Calu3 (cell line): ENCODE results near the gene ILRUN. TPM values are rescaled to one million over a fixed set of nuclear protein-coding genes. Genes with fewer than 3 reads are reported as not detected.
A peak's percentile ranks its signal among the peaks of the same experiment; 100 is the strongest.
"Not testable (repeated sequence)": the region's sequence is repeated elsewhere in the genome, so short reads cannot be mapped to it uniquely, and the experiment has no call there.

Source experiments
- BruUV-seq: library from RNA; stranded (reverse); fragments of 400-500 nt; replicated peaks from 2 replicates; lab custom pipeline; 2021; lab: Mats Ljungman, UMichigan
- CTCF ChIA-PET: fragments of 300-600 bp; sonication (Branson Sonifier 250); formaldehyde crosslinking; loops from one replicate; lab custom pipeline; 2022; ENCODE audit warnings: antibody characterized with exemption; lab: Charles Lee
- DNase-seq: peaks from one replicate; pipeline ENCODE4 v3.0.0; 2022
- H3K27ac Mint-ChIP-seq: one replicate; pipeline ENCODE4 v1.8.0; 2022; ENCODE audit warnings: mixed read lengths; ENCODE audit not compliant: unreplicated experiment
- H3K27me3 Mint-ChIP-seq: one replicate; pipeline ENCODE4 v1.8.0; 2022; ENCODE audit warnings: mixed read lengths; ENCODE audit not compliant: unreplicated experiment
- H3K36me3 Mint-ChIP-seq: one replicate; pipeline ENCODE4 v1.8.0; 2022; ENCODE audit warnings: mild to moderate bottlenecking, moderate library complexity, mixed read lengths; ENCODE audit not compliant: insufficient read depth, unreplicated experiment
- H3K4me1 Mint-ChIP-seq: one replicate; pipeline ENCODE4 v1.8.0; 2022; ENCODE audit warnings: mild to moderate bottlenecking, low read depth, mixed read lengths; ENCODE audit not compliant: unreplicated experiment
- H3K4me3 Mint-ChIP-seq: one replicate; pipeline ENCODE4 v1.8.0; 2022; ENCODE audit warnings: mild to moderate bottlenecking, low read depth, moderate library complexity, mixed read lengths; ENCODE audit not compliant: unreplicated experiment
- H3K9me3 Mint-ChIP-seq: one replicate; pipeline ENCODE4 v1.8.0; 2022; ENCODE audit warnings: low read depth, mixed read lengths; ENCODE audit not compliant: unreplicated experiment
- CTCF ChIP-seq: fragments of 200-600 bp; IDR thresholded peaks from one replicate; pipeline ENCODE4 v1.8.0; 2022; ENCODE audit warnings: antibody characterized with exemption; ENCODE audit not compliant: unreplicated experiment
- intact Hi-C: fragments of 100-400 bp; cut with micrococcal nuclease; formaldehyde crosslinking; loops from one replicate; pipeline ENCODE4 v1.10.0; 2022; ENCODE audit not compliant: unreplicated experiment
- total RNA-seq: library from RNA; stranded (reverse); gene quantifications from 2 replicates; pipeline ENCODE4 v1.2.3, GENCODE V29; 2022

Gene ILRUN
- total RNA-seq, 1 experiment from 2014 or later: 137 TPM

- CTCF ChIA-PET: interaction anchor here (0.6 to 2.4 kb wide), 5 partner anchors 8 to 102 kb away, joined by 3 to 18 read pairs (median 7); no protein-coding TSS in a partner anchor
- H3K27me3 Mint-ChIP-seq: no peaks in the 10 kb centered on the region
- BruUV-seq: no TSS peak
- peaks cover 11% of the 10 kb centered on the region for H3K36me3 Mint-ChIP-seq
- intact Hi-C loops: no loop called here
- H3K4me3 Mint-ChIP-seq: no peak overlapping the region
- H3K27ac Mint-ChIP-seq: peak overlapping the region; percentile 34
- no peak for DNase-seq
- no peaks in the 10 kb centered on the region for H3K9me3 Mint-ChIP-seq
- no peak for TF ChIP-seq CTCF
- H3K4me1 Mint-ChIP-seq: peaks cover 50% of the 10 kb centered on the region
Observed at GRCh38 chr6:34672657-34673043, 23.9 kb downstream of the ILRUN start.

DNA sequence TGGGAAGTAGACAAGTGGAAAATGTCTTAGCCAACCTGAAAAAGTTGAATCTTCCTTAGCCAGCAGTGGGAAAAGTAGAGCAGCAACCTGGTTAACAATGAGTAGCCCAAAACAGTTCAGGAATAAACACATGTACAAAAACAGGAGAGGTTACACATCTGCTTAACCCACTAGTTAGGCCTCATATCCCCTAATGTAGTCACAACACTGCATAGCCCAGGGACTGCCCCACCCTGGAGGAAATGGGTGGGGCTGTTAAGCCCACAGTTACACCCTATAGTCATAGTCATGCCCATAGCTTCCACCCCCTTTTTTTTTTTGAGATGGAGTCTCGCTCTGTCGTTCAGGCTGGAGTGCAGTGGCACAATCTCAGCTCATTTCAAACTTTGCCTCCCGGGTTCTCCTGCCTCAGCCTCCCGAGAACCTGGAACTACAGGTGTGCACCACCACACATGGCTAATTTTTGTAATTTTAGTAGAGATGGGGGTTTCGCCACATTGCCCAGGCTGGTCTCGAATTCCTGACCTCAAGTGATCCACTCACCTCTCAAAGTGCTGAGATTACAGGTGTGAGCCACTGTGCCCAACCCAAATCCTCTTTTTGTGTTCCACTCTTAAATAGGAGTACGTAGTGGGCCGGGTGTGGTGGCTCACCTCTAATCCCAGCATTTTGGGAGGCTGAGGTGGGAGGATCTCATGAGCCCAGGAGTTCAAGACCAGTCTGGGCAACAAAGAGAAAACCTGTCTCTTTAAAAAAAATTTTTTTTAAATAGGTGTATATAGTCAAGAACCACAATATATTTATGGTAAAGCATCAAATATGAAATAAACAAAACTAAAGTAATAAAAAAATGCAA is 24.5 kb downstream of the ILRUN start:
- DNase-seq: peak; percentile 47
- no peaks in the 10 kb centered on the region for H3K27me3 Mint-ChIP-seq
- H3K27ac Mint-ChIP-seq: peak overlapping the region; percentile 61
- H3K9me3 Mint-ChIP-seq: no peaks in the 10 kb centered on the region
- H3K4me1 Mint-ChIP-seq: peaks cover 56% of the 10 kb centered on the region
- no peak for TF ChIP-seq CTCF
- peaks cover 11% of the 10 kb centered on the region for H3K36me3 Mint-ChIP-seq
- H3K4me3 Mint-ChIP-seq: no peak overlapping the region
- BruUV-seq: no TSS peak
- CTCF ChIA-PET: interaction anchor here (0.6 to 2.4 kb wide), 6 partner anchors 8 to 74 kb away, joined by 3 to 18 read pairs (median 6); no protein-coding TSS in a partner anchor
- intact Hi-C loops: no loop called here

DNA sequence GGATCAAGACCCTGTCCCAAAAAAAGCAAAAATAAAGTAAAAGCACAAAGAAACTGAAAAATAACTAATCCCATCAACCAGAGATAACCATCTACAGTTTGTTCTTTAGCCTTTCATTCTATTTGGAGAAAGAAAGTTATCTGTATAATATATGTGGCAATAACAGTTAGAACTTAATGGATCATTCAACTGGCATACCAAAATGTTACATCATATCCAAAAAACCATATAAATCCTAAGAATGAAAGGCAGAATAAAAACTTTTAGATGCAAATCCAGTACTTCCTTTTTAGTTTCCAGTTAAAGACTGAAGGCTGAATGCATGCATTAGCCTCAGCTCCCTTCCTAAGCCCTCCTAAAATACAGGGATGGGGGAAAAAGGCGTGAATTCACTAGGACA is 25.2 kb downstream of the ILRUN start:
- Mint-ChIP-seq H3K4me1 (peaks cover 62% of the 10 kb centered on the region), H3K9me3 (no peaks in the 10 kb centered on the region), H3K4me3 (no peak overlapping the region), H3K36me3 (peaks cover 11% of the 10 kb centered on the region), H3K27me3 (no peaks in the 10 kb centered on the region), H3K27ac (peak overlapping the region; percentile 61)
- intact Hi-C loops: no loop called here
- BruUV-seq: no TSS peak
- DNase-seq: no peak
- TF ChIP-seq CTCF: no peak
- CTCF ChIA-PET: interaction anchor here (0.6 to 1.5 kb wide), 3 partner anchors 11 to 74 kb away, joined by 3 to 4 read pairs (median 4); no protein-coding TSS in a partner anchor

- CTCF ChIA-PET: interaction anchor here (0.6 kb wide), 2 partner anchors 11 to 15 kb away, joined by 3 read pairs; no protein-coding TSS in a partner anchor
- Mint-ChIP-seq H3K36me3 (peaks cover 11% of the 10 kb centered on the region), H3K4me1 (peaks cover 73% of the 10 kb centered on the region)
- DNase-seq, intact Hi-C loops, H3K9me3 Mint-ChIP-seq, H3K27me3 Mint-ChIP-seq, BruUV-seq, H3K27ac Mint-ChIP-seq, H3K4me3 Mint-ChIP-seq: not testable (repeated sequence)
Observed at GRCh38 chr6:34668799-34669198, 27.8 kb downstream of the ILRUN start.
